OCI-LY1 (cell line): ENCODE measurements around the gene NFAT5.
"Not testable (repeated sequence)": the region's sequence is repeated elsewhere in the genome, so short reads cannot be mapped to it uniquely, and the experiment has no call there.

Source experiments
- EZH2 ChIP-seq: fragments of 200-600 bp; sonication (generic), shearing (Covaris generic); IDR thresholded peaks from 2 replicates; pipeline ENCODE4 v1.8.0; 2017; ENCODE audit warnings: borderline replicate concordance, mixed run types, mild to moderate bottlenecking, antibody characterized with exemption, low read length, moderate library complexity, mixed read lengths
- TF ChIP-seq, protein P1 (sequence below): fragments of 200-600 bp; sonication (generic), shearing (Covaris generic); IDR thresholded peaks from 2 replicates; pipeline ENCODE4 v1.5.1; 2017; ENCODE audit warnings: mild to moderate bottlenecking, antibody characterized with exemption, low read length, moderate library complexity, mixed read lengths

- TF ChIP-seq, protein P1, sequence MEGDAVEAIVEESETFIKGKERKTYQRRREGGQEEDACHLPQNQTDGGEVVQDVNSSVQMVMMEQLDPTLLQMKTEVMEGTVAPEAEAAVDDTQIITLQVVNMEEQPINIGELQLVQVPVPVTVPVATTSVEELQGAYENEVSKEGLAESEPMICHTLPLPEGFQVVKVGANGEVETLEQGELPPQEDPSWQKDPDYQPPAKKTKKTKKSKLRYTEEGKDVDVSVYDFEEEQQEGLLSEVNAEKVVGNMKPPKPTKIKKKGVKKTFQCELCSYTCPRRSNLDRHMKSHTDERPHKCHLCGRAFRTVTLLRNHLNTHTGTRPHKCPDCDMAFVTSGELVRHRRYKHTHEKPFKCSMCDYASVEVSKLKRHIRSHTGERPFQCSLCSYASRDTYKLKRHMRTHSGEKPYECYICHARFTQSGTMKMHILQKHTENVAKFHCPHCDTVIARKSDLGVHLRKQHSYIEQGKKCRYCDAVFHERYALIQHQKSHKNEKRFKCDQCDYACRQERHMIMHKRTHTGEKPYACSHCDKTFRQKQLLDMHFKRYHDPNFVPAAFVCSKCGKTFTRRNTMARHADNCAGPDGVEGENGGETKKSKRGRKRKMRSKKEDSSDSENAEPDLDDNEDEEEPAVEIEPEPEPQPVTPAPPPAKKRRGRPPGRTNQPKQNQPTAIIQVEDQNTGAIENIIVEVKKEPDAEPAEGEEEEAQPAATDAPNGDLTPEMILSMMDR = not testable (repeated sequence)
- not testable (repeated sequence) for TF ChIP-seq EZH2
These were observed 13.0 kb downstream of the NFAT5 start for GRCh38 chr16:69578771-69579170.
